Stimulated activated memory B cell treated with anti-CD40 and anti-IgM and Interleukin-4, amounts not matched to agents 10 μg/mL and 1 μg/mL and 100 μg/mL, for 72 hours (primary cell): ENCODE data around the gene OR2T4.

Experiments
- ATAC-seq: fragments of 150-1000 bp; cut with Tn5 transposase; 2 replicates; pipeline ENCODE4 v1.10.0; 2021
- H3K27ac Mint-ChIP-seq: one replicate; pipeline ENCODE4 v1.8.0; 2022; ENCODE audit warnings: mild to moderate bottlenecking, mixed read lengths
- H3K27me3 Mint-ChIP-seq: one replicate; pipeline ENCODE4 v1.8.0; 2022; ENCODE audit warnings: mixed read lengths
- H3K36me3 Mint-ChIP-seq: one replicate; pipeline ENCODE4 v1.8.0; 2022; ENCODE audit warnings: mixed read lengths
- H3K4me1 Mint-ChIP-seq: one replicate; pipeline ENCODE4 v1.8.0; 2022; ENCODE audit warnings: mixed read lengths
- H3K4me3 Mint-ChIP-seq: one replicate; pipeline ENCODE4 v1.8.0; 2022; ENCODE audit warnings: mild to moderate bottlenecking, moderate library complexity, mixed read lengths
- H3K9me3 Mint-ChIP-seq: one replicate; pipeline ENCODE4 v1.8.0; 2022; ENCODE audit warnings: mixed read lengths

The OR2T4 gene

GRCh38 chr1:248406721-248407692 lies 45.5 kb downstream of the OR2T4 start:
- Mint-ChIP-seq H3K4me1 (no peaks in the 10 kb centered on the region), H3K36me3 (peaks cover 6% of the 10 kb centered on the region), H3K4me3 (no peak overlapping the region), H3K9me3 (peaks cover 12% of the 10 kb centered on the region), H3K27ac (peak overlapping the region; percentile 17), H3K27me3 (no peaks in the 10 kb centered on the region)
- ATAC-seq: no peak
